Right forelimb (tissue), 1 donor: ENCODE data around the gene GZMH.
"Not testable (repeated sequence)": the region's sequence is repeated elsewhere in the genome, so short reads cannot be mapped to it uniquely, and the experiment has no call there.

Experiments
- DNase-seq: peaks from one replicate; pipeline ENCODE4 v3.0.0-alpha.2; 2018

The GZMH gene

GRCh38 chr14:24591004-24591403, 18.5 kb downstream of the GZMH start:
- DNase-seq, result not testable (repeated sequence)

- not testable (repeated sequence) for DNase-seq
Observed at GRCh38 chr14:24584402-24584801, 25.1 kb downstream of the GZMH start.

DNA sequence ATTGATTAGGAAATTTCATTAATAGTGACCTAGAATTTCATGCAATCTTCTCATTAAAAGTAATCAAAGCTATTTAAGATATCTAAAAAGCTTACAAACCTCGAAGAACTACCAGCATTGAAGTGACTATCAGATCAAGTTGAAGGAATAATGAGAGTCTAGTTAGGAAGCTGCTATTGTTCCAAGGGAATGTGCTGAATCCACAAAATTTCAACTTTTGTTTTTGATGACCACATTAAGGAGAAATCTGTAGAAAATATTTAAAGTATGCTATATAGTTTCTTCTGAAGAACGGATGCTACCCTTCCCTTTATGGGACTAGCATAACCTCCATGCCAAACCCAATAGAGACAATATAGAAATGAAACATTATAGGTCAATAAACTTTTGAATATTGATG, 30.9 kb downstream of the GZMH start:
- no peak for DNase-seq

DNA sequence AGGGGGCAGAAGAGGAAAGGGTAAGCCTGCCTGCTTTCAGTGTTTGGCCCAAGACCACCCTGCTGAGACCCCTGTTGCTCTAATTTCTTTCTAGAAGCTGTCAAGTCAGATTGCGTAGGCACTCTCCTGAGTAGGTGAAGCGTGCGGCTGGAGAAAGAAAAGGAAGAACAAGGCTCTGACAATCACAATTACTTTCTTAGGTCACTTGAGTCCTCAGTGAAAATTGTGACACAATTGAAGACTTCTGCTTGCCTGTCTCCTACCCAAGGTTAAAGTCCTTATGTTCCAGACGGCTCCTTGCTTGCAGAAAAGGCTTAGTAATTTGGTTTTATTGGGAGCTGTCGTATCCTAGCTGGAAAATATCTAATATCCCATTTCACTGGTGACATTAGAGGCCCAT, 32.7 kb downstream of the GZMH start:
- no peak for DNase-seq

GRCh38 chr14:24576182-24576581, 33.3 kb downstream of the GZMH start, which contains the start of gene CTSG:
CTSG (minus strand) TSS chr14:24576250; CDS start chr14:24576223, 27 bp downstream.
- DNase-seq, result no peak

DNA sequence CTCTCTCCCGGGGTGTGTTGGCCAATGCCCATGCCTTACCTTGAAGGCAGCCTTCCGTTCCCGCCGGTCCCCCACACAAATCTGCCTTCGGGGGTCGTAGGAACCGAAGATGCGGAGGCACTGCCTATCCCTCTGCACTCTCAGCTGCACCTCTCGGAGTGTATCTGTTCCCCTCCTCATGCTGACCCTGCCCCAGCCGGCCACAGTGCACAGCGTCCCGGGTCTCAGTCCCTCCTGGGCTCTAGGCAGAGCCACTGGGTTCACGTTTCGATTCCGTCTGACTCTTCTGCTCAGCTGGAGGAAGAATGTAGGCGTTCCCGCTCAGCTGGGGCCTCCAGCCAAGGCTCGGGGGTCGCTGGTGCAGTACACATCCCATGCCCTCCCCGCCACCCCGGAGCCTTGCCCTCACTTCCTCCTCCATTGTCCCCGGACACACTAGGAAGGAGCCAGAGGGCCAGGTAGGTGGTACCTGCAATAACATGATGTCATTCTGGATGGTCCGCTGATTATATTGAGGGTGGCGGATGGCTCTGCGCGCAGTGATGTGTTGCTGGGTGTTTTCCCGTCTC, 35.2 kb downstream of the GZMH start:
- DNase-seq, result no peak

DNA sequence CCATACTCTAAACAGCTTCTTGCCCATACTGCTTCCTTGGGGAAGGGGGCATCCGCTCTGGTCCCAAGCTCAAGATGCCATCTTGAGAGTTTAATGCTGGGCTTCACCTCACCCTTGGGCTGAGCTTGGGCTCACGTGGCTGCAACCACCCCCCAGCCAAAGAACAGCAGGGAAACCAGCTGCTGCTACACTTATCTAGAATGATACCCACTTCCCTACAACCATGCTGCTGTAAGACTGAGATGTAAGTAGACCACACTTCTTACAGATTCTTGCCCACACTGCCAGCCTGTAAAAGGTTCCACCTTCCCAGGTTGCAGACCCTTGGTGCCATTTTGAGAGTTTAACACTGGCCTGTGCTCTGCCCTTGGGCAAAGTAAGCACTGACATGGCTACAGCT, 43.2 kb downstream of the GZMH start:
- DNase-seq, result no peak

- no peak for DNase-seq
Observed at GRCh38 chr14:24565766-24566165, 43.7 kb downstream of the GZMH start.

DNA sequence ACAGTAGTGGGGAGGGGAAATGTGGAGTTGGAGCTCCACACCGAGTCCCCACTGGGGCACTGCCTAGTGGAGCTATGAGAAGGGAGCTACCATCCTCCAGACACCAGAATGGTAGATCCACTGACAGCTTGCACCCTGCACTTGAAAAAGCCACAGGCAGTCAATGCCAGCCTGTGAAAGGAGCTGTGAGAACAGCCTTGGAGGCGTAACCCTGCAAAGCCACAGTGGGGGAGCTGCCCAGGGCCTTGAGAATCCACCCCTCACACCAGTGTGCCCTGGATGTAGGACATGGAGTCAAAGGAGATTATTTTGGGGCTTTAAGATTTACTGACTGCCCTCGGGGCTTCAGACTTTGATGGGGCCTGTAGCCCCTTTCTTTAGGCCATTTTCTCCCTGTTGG, 46.0 kb downstream of the GZMH start:
- DNase-seq, result no peak

DNA sequence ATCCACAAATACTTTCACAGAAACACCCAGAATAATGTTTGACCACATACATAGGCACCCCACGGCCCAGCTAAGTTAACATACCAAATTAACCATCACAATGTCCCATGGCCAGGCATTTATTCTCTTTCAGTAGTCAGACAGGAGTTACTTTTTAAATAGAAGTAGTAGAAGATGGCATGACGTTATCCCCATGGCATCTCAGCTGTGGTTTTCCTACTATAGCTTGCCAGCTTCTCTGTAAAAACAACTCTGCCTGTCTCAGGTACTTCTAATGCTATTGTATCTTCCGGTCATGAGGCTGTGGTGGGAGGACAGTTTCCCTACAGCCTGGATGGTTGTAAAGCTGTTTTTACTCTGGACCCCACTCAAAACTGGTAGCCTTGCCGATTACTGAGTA, 52.7 kb downstream of the GZMH start:
- no peak for DNase-seq
